ENCODE measurements around the gene AP5B1. TPM values are rescaled to one million over a fixed set of nuclear protein-coding genes. Genes with fewer than 3 reads are reported as not detected.

AP5B1 gene
- total RNA-seq, 1 experiment from 2014 or later, result 19.5 TPM

GRCh38 chr11:65743681-65744025 is 37.1 kb downstream of the AP5B1 start (continued):
- TF ChIP-seq, protein P1, sequence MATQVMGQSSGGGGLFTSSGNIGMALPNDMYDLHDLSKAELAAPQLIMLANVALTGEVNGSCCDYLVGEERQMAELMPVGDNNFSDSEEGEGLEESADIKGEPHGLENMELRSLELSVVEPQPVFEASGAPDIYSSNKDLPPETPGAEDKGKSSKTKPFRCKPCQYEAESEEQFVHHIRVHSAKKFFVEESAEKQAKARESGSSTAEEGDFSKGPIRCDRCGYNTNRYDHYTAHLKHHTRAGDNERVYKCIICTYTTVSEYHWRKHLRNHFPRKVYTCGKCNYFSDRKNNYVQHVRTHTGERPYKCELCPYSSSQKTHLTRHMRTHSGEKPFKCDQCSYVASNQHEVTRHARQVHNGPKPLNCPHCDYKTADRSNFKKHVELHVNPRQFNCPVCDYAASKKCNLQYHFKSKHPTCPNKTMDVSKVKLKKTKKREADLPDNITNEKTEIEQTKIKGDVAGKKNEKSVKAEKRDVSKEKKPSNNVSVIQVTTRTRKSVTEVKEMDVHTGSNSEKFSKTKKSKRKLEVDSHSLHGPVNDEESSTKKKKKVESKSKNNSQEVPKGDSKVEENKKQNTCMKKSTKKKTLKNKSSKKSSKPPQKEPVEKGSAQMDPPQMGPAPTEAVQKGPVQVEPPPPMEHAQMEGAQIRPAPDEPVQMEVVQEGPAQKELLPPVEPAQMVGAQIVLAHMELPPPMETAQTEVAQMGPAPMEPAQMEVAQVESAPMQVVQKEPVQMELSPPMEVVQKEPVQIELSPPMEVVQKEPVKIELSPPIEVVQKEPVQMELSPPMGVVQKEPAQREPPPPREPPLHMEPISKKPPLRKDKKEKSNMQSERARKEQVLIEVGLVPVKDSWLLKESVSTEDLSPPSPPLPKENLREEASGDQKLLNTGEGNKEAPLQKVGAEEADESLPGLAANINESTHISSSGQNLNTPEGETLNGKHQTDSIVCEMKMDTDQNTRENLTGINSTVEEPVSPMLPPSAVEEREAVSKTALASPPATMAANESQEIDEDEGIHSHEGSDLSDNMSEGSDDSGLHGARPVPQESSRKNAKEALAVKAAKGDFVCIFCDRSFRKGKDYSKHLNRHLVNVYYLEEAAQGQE (IDR thresholded peaks at IDR 0.05; ENCODE audit: low read depth), result no peak
- no peak for TF ChIP-seq CEBPB (IDR thresholded peaks at IDR 0.05; ENCODE audit: low read depth)
- TF ChIP-seq FOSL1 (IDR thresholded peaks at IDR 0.05; ENCODE audit: low read depth), result no peak

GRCh38 chr11:65742353-65742752 is 38.4 kb downstream of the AP5B1 start:
- ATAC-seq, result no peak
- Histone ChIP-seq H3K79me2 (ENCODE audit: insufficient read depth, low read length) (no peaks in the 10 kb centered on the region), H3K27me3 (ENCODE audit: insufficient read depth, low read length) (no peaks in the 10 kb centered on the region), H3K9me3 (ENCODE audit: control insufficient read depth in 1 of 2, insufficient read depth in 1 of 2, low read depth in 1 of 2, low read length in 2 of 2) (no peaks in the 10 kb centered on the region), H3K9me2 (ENCODE audit: insufficient read depth) (no peaks in the 10 kb centered on the region), H3K4me3 (replicated peaks in 1 of 2; ENCODE audit: low read depth in 1 of 2, low read length in 2 of 2) (no peak overlapping the region), H3K9ac (ENCODE audit: low read length) (no peak overlapping the region), H3K36me3 (ENCODE audit: control insufficient read depth in 1 of 2, insufficient read depth in 2 of 2, low read length in 2 of 2) (no peaks in the 10 kb centered on the region), H4K20me1 (ENCODE audit: insufficient read depth) (no peaks in the 10 kb centered on the region), H3K4me2 (ENCODE audit: low read length) (no peak overlapping the region), H2AFZ (ENCODE audit: low read depth, low read length, poor library complexity, severe bottlenecking) (no peak overlapping the region), H3K27ac (ENCODE audit: low read depth, low read length) (no peak overlapping the region), H3K4me1 (ENCODE audit: control insufficient read depth in 1 of 2, insufficient read depth in 2 of 2, low read length in 2 of 2) (peaks cover 0 to 12% of the 10 kb centered on the region in 2 experiments; a peak in 2 of 4 replicates)
- no peak for DNase-seq (ENCODE audit: low read depth, low spot score)
- ChIA-PET POLR2A (no interaction called here), RAD21 (ENCODE audit: low non-redundant PET in 1 of 2, low total read pairs in 2 of 2, uncharacterized antibody in 2 of 2, unreplicated experiment in 2 of 2) (no interaction called here), CTCF (no interaction called here)
- BruUV-seq (replicated peaks), result no TSS peak
- intact Hi-C loops (cut with micrococcal nuclease), result no loop called here
- TF ChIP-seq POLR2A (IDR thresholded peaks at IDR 0.05; ENCODE audit: borderline replicate concordance, extremely low read depth, insufficient read depth, insufficient read length) (no peak), SP1 (IDR thresholded peaks at IDR 0.05; ENCODE audit: low read depth) (no peak), SRF (IDR thresholded peaks at IDR 0.05; ENCODE audit: low read depth) (no peak), RAD21 (IDR thresholded peaks at IDR 0.05; ENCODE audit: low read depth) (no peak), FOSL1 (IDR thresholded peaks at IDR 0.05; ENCODE audit: low read depth) (no peak), ELF1 (IDR thresholded peaks at IDR 0.05; ENCODE audit: borderline replicate concordance, low read depth) (no peak), CBX3 (IDR thresholded peaks at IDR 0.05; ENCODE audit: low read depth) (no peak), TCF7L2 (IDR thresholded peaks at IDR 0.05; ENCODE audit: borderline replicate concordance, extremely low read depth, insufficient read depth, insufficient read length) (no peak), EZH2phosphoT487 (IDR thresholded peaks at IDR 0.05; ENCODE audit: borderline replicate concordance) (no peak), ZFX (IDR thresholded peaks at IDR 0.05) (no peak)
- TF ChIP-seq, protein P2, sequence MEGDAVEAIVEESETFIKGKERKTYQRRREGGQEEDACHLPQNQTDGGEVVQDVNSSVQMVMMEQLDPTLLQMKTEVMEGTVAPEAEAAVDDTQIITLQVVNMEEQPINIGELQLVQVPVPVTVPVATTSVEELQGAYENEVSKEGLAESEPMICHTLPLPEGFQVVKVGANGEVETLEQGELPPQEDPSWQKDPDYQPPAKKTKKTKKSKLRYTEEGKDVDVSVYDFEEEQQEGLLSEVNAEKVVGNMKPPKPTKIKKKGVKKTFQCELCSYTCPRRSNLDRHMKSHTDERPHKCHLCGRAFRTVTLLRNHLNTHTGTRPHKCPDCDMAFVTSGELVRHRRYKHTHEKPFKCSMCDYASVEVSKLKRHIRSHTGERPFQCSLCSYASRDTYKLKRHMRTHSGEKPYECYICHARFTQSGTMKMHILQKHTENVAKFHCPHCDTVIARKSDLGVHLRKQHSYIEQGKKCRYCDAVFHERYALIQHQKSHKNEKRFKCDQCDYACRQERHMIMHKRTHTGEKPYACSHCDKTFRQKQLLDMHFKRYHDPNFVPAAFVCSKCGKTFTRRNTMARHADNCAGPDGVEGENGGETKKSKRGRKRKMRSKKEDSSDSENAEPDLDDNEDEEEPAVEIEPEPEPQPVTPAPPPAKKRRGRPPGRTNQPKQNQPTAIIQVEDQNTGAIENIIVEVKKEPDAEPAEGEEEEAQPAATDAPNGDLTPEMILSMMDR (IDR thresholded peaks at IDR 0.05 in 2 of 3, conservative IDR thresholded peaks at IDR 0.05 in 1 of 3; ENCODE audit: borderline replicate concordance in 1 of 3, insufficient read depth in 1 of 3, low read depth in 2 of 3, low read length in 2 of 3), result no peak

All from HCT116 (cell line).